ENCODE measurements around the gene UGT1A1. TPM values are rescaled to one million over a fixed set of nuclear protein-coding genes. Genes with fewer than 3 reads are reported as not detected.

The UGT1A1 gene
- total RNA-seq, 4 donors from 2014 or later, result 0.24 to 1.5 (median 0.72) TPM; not detected in 1

Other genes with a start within 250 kb of the UGT1A1 start
- 100 to 1,000 TPM in 1 of 4 donors, 10 to 100 TPM in 3; 16.2 to 125 (median 40.1) TPM for gene USP40, start 193.5 kb upstream of the UGT1A1 start, total RNA-seq
- gene UGT1A8, start 142.6 kb upstream of the UGT1A1 start, total RNA-seq, result under 1 TPM in 1 of 4 donors, not detected in 3; 0.47 TPM
- not detected for gene UGT1A10, start 123.8 kb upstream of the UGT1A1 start, total RNA-seq
- gene UGT1A9, start 88.4 kb upstream of the UGT1A1 start, total RNA-seq, result not detected
- 1 to 10 TPM; 1.3 to 8.0 (median 2.2) TPM for gene UGT1A7, start 78.4 kb upstream of the UGT1A1 start, total RNA-seq
- 10 to 100 TPM in 3 of 4 donors, 1 to 10 TPM in 1; 7.4 to 26.3 (median 19.5) TPM for gene UGT1A6, start 67.4 kb upstream of the UGT1A1 start, total RNA-seq
- gene UGT1A5, start 47.4 kb upstream of the UGT1A1 start, total RNA-seq, result 1 to 10 TPM in 2 of 4 donors, under 1 TPM in 2; 0.56 to 3.2 (median 1.2) TPM
- gene UGT1A4, start 41.5 kb upstream of the UGT1A1 start, total RNA-seq, result 1 to 10 TPM in 3 of 4 donors, not detected in 1; 1.8 to 2.6 (median 2.3) TPM
- gene UGT1A3, start 31.2 kb upstream of the UGT1A1 start, total RNA-seq, result 1 to 10 TPM in 1 of 4 donors, under 1 TPM in 1, not detected in 2; 0.98 to 3.0 TPM
- gene MROH2A, start 18.1 kb downstream of the UGT1A1 start, total RNA-seq, result not detected
- 1 to 10 TPM; 1.7 to 7.1 (median 3.9) TPM for gene HJURP, start 94.3 kb downstream of the UGT1A1 start, total RNA-seq
- gene TRPM8, start 157.1 kb downstream of the UGT1A1 start, total RNA-seq, result under 1 TPM in 2 of 4 donors, not detected in 2; 0.34 to 0.72 TPM